Left kidney (tissue), 2 donors: ENCODE measurements around the gene CGB5. TPM values are rescaled to one million over a fixed set of nuclear protein-coding genes. Genes with fewer than 3 reads are reported as not detected.
"Not testable (repeated sequence)": the region's sequence is repeated elsewhere in the genome, so short reads cannot be mapped to it uniquely, and the experiment has no call there.

Experiments used
- DNase-seq: peaks from one replicate; pipeline ENCODE4 v3.0.0-alpha.2; 2013
- polyA plus RNA-seq: library from polyadenylated mRNA; unstranded; fragments of 120-200 nt; gene quantifications from one replicate; pipeline ENCODE4 v1.2.1, GENCODE V29; 2013; ENCODE audit not compliant: insufficient read length

Gene CGB5
- polyA plus RNA-seq, 1 donor, result not detected

- peak; percentile 66 for DNase-seq
These were observed 14.1 kb downstream of the CGB5 start, which contains the start of gene CGB7 for GRCh38 chr19:49057636-49058234. Gene CGB7, minus strand, starts transcription at chr19:49057749. Its CDS starts 2,374 bp downstream, at chr19:49055375.

GRCh38 chr19:49058562-49058961, 14.9 kb downstream of the CGB5 start:
- DNase-seq, result no peak

DNA sequence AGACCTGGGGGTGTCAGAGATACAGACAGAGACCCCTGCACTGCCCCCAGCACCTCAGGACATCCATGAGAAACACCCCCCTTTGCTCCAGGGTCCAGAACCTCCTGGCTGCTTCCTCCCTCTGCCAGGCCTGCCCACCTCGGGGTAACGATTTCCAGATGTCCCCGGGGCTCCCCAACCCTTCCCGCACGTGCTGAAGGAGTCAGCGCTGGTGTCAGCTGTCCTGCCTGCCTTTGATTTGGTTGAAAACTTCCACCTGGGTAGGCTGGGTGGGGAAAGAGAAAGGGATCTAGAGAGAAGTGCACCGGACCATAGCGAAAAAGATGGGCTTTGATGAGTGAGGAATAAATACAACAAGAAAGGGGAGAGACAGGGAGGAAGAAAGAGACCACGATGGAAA, 15.4 kb downstream of the CGB5 start:
- DNase-seq, result no peak

- no peak for DNase-seq
These were observed 17.4 kb downstream of the CGB5 start for GRCh38 chr19:49061000-49061399.

- no peak for DNase-seq
These were observed 17.8 kb downstream of the CGB5 start for GRCh38 chr19:49061445-49061844.

- DNase-seq, result no peak
These were observed 20.5 kb downstream of the CGB5 start for GRCh38 chr19:49064029-49064629.

DNA sequence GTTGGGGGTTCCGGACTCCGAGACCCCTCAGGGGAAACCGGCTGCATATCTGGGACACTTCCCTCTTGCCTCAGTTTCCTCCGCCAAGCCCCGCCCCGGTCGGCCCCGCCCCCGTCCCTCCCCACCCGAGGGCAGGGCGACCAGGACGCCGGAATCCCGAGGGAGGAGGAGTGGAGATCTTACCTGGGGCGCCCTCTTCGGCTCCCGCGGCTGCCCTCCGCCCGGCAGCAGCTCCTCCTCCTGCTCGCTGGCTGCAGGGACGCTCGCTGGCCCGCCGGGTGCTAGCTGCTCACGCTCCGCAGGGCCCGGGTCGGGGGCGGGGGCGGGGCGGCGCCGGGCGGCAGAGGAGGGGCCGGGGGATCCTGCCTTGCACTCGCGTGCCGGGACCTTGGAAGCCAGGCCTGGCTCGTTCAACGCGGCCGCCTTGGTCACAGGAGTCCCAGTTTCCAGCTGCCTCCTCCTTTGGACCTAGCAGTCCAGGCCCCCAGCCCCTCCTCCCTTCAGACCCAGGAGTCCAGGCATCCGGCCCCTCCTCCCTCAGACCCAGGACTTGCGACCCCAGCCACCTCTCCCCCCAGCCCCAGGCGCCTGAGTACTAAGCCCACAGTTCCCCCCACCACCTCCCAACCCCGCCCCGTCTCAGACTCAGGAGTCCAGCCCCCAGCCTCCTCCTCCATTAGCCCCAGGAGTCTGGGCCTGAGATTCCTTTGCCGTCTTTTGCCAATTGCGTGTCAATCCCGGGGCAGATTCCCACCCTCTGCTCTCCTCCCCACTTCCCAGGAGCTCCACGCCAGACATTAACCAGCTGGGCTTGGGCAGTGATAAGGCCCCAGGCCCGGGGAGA, 21.3 kb downstream of the CGB5 start, which contains the start of gene NTF4:
NTF4 (minus strand) TSS at position 51 of the 844 bp plus-strand sequence. CDS start 2,821 bp downstream, outside the sequence.
- peak; percentile 68 for DNase-seq

DNA sequence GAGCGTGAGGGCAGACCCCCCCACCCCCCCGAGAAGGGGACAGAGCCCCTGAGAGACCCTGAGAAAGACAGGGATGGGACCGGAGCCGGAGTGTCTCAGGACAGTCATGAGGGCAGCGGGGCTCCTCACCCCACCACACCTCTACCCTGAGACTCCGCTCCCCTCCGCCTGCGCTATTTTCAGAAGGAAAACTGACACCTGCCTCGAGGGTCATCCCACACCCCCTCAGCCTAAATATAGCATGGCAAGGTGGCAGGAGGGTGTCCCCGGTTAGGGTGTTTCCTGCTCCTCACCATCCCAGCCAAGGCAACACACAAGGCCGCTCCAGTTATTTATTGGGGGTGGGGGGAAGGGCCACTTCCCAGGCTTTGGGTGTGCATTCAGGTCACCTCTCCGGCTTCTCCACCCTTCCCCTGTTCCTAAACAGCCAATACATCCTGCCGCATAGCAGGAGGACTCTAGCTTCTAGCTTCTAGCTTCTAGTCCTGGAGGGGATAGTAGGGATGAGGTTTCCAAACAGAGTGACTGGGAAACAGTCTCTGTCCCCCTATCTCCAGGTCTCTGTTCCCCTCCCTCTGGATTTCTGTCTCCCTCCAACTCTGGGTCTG, 22.4 kb downstream of the CGB5 start:
- DNase-seq, result no peak

- no peak for DNase-seq
These were observed 23.9 kb downstream of the CGB5 start for GRCh38 chr19:49067554-49067953.

GRCh38 chr19:49069026-49069425, 25.4 kb downstream of the CGB5 start:
- no peak for DNase-seq

DNA sequence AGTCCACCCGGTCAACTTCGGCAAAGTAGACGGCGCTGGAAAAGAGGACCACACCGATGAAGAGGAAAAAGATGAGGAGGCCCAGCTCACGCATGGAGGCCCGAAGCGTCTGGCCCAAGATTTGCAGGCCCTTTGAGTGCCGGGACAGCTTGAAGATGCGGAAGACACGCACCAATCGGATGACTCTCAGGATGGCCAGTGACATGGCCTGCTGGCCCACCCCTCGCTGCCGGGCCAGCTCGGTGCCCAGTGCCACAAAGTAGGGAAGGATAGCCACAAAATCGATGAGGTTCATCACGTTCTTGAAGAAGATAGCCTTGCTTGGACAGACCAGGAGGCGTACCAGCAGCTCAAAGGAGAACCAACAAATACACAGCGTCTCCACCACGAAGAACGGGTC, 26.8 kb downstream of the CGB5 start:
- DNase-seq, result no peak

DNA sequence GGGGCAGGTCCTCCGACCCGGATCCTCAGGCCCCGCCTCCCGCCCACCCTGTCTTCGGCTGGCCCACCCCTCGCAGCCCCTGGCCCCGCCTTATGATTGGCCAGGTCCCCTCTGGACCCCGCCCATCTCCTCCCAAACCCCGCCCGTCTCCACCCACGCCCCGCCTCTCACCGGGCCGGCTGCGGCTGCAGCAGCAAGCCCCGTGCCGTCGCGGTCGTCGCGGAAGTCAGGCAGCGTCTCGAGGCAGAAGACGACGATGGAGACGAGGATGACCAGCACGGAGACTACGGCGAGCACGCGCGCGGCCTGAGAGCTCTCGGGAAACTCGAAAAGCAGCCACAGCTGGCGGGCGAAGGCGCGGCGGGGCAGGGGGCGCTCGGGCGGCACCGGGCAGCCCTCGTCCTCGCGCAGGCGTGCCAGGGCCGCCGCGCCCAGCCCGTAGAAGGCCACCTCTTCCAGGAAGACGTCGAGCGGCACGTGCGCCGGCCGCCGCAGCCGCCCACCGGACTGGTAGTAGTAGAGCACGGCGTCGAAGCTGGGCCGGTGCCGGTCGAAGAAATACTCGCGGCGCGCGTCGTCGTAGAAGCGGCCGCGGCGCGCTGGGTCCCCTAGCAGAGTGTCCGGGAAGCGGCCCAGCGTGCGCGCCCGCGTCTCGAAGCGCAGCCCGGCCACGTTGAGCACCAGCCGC, 28.4 kb downstream of the CGB5 start:
- DNase-seq, result no peak

DNA sequence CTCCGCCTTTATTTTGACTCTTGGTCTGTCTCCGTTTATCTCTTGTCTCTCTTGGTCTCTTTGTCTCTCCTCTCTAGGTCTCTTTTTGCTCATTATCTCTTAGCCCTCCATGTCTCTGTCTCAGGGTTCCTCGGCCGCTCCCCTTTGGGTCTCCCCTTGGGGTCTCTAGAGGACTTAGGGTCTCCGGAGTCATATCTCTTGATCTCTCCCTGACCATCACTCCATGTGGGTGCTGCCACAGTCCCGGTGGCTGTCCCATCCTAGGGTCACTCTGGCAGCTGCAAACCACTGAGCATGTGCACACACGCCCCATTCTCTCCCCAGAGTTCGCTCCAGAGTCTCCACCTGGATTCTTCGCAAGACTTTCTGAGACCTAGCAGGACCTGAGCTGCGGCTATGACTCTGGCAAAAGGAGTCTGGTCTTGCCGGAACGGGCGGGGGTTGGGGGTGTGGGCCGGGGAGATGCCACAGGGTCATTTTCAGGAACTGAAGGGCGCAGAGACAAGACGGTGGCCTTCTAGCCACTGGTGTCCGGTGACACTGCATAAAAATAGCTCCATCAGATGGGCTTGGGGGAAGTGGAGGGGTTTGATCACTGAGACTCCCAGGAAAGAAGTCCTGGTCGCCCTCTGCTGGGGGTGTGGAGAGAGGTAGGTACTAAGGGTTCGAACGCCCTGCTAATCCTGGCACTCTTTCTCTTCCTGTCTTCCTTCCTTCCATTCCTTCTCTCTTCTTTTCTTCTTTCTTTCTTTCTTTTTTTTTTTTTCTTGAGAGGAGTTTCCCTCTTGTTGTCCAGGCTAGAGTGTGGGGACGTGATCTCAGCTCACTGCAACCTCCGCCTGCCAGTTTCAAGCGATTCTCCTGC, 30.1 kb downstream of the CGB5 start:
- DNase-seq, result no peak

DNA sequence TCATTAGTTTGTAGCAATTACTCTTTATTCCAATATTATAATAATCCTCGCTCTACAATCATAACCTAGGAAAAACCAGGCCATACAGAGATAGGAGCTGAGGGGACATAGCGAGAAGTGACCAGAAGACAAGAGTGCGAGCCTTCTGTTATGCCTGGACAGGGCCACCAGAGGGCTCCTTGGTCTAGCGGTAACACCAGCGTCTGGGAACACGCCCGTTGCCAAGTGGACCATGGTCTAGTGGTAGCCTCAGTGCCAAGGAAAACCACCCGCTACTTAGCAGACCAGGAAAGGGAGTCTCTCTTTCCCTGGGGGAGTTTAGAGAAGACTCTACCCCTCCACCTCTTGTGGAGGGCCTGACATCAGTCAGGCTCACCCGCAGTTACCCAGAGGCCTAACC, 31.2 kb downstream of the CGB5 start:
- DNase-seq, result not testable (repeated sequence)

- no peak for DNase-seq
These were observed 36.7 kb downstream of the CGB5 start for GRCh38 chr19:49080392-49080791.

GRCh38 chr19:49081273-49081672, 37.6 kb downstream of the CGB5 start:
- DNase-seq, result no peak

- DNase-seq, result no peak
These were observed 40.8 kb downstream of the CGB5 start for GRCh38 chr19:49084206-49085019.

- peak; percentile 99 for DNase-seq
These were observed 41.6 kb downstream of the CGB5 start, which contains the start of gene SNRNP70 for GRCh38 chr19:49085020-49085867. Gene SNRNP70, plus strand, starts transcription at chr19:49085451. Its CDS starts 964 bp downstream, at chr19:49086415.

- DNase-seq, result no peak
These were observed 42.2 kb downstream of the CGB5 start for GRCh38 chr19:49085868-49086232.
